Suppressor macrophage (primary cell): ENCODE measurements around the gene TNFSF10.
"Not testable (repeated sequence)": the region's sequence is repeated elsewhere in the genome, so short reads cannot be mapped to it uniquely, and the experiment has no call there.

Experiments
- DNase-seq, 4 experiments: peaks; one replicate each; pipeline ENCODE4 v3.0.0-alpha.2; 2020 to 2022
- total RNA-seq, 17 experiments: gene quantifications; one replicate each; lab custom pipeline; 2026; ENCODE audit warnings: mixed read lengths in 6 of 17, inconsistent platforms in 3 of 17; lab: John Stamatoyannopoulos, UW

TNFSF10 gene
- total RNA-seq, result 3.4 to 415 (median 9.3) reads per million in 17 experiments

DNA sequence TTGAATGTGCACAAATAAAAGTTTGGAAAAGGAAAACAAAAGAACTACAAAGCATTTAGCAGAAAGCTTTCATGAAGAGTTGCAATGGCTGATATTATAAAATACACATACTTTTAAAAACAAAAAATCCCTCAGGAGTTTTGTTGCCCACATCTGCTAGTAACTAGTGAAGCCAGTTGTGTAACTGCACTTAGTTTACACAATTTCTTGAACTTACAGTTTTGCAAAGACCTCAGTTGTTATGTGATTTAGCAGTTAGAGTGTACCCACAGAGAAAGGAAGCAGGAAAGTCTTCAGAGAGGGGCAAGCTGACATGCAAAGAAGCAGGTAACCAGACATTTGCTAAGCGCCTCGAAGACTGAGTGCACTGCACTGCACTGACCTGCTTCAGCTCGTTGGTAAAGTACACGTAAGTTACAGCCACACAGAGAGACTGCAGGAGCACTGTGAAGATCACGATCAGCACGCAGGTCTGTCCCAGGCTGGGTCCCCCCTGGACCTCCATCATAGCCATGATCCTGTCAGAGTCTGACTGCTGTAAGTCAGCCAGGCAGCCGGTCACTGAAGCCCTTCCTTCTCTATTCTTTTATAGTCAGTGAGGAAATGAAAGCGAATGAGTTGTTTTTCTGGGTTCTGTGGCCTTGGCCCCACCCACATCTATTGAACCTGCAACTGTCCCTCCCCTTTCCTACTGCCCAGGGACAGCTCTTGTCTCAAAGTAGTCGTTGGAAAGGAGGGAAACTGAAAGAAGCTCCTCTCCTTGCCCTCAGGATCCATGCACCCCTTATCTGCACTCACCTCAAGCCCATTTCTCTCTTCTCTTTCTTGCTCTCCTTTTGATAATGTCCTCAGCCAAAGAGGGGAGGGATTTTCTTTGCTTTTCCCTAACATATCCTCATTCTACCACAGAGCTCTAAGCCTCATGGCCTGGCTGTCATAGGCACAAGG is at the start of gene TNFSF10:
Gene TNFSF10 (minus strand): TSS at position 560 of the 948 bp plus-strand sequence. CDS start 46 bp downstream, at position 514.
- DNase-seq, result peak; percentile 74 to 86 (median 82)

DNA sequence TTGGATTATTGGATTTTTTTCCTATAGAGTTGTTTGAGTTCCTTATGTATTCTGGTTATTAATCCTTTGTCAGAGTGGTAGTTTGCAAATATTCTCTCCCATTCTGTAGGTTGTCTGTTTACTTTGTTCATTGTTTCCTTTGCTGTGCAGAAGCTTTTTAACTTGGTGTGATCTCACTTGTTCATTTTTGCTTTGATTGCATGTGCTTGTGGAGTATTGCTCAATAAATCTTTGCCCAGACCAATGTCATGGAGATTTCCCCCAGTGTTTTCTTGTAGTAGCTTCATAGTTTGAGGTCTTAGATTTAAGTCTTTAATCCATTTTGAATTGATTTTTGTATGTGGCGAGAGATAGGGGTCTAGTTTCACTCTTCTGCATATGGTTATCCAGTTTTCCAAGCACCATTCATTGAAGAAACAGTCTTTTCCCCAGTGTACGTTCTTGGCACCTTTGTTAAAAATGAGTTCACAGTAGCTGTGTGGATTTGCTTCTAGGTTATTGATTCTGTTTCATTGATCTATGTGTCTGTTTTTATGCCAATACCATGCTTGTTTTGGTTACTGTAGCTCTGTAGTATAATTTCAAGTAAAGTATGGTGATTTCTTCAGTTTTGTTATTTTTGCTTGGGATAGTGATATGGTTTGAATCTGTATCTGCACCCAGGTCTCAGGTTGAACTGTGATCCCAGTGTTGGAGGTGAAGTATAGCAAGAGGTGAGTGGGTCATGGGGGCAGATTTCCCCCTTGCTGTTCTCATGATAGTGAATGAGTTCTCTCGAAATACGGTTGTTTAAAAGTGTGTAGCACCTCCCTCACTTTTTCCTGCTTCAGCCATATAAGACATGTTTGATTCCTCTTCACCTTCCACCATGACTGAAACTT is 46.1 kb upstream of the TNFSF10 start:
- peak in 3 of 4 experiments; percentile 32 to 68 (median 66) for DNase-seq

DNA sequence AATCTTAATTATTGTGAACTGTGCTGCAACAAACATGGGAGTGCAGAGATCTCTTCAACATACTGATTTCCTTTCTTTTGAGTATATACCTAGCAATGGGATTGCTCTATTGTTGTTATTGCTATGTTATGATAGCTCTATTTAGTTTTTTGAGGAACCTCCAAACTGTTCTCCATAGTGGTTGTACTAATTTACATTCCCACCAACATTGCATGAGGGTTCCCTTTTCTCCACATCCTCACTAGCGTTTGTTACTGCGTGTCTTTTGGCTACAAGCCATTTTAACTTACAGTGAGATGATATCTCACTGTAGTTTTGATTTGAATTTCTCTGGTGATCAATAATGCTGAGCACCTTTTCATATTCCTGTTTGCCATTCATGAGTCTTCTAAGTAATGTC is 45.5 kb upstream of the TNFSF10 start:
- peak; percentile 56 to 88 (median 71) for DNase-seq

DNA sequence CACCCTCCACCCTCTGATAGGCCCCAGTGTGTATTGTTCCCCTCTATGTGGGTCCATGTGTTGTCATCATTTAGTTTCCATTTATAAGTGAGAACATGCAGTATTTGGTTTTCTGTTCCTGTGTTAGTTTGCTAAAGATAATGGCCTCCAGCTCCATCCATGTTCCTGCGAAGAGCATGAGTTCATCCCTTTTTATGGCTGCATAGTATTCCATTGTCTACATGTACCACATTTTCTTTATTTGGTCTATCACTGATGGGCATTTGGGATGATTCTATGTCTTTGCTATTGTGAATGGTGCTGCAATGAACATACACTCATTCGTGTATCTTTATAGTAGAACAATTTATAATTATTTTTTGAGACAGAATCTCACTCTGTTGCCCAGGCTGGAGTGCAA is 43.6 kb upstream of the TNFSF10 start:
- DNase-seq, result not testable (repeated sequence)

DNA sequence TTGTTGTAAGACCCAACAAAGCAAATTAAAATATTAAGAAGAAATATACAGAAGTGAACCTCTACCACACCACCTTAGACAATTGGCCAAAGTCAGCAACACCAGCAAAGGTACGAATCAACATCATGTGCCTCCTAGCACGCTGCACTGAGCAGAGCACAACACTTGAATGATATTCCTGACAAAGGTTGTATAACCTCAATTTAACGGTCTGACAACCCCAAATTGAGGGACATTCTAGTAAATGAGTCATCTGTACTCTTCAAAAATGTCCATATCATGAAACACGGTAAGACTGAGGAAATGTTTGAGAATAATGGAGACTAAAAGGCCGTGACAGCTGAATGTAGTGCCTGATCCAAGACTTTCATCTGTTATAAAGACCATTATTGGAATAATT is 41.3 kb upstream of the TNFSF10 start:
- DNase-seq, result no peak

DNA sequence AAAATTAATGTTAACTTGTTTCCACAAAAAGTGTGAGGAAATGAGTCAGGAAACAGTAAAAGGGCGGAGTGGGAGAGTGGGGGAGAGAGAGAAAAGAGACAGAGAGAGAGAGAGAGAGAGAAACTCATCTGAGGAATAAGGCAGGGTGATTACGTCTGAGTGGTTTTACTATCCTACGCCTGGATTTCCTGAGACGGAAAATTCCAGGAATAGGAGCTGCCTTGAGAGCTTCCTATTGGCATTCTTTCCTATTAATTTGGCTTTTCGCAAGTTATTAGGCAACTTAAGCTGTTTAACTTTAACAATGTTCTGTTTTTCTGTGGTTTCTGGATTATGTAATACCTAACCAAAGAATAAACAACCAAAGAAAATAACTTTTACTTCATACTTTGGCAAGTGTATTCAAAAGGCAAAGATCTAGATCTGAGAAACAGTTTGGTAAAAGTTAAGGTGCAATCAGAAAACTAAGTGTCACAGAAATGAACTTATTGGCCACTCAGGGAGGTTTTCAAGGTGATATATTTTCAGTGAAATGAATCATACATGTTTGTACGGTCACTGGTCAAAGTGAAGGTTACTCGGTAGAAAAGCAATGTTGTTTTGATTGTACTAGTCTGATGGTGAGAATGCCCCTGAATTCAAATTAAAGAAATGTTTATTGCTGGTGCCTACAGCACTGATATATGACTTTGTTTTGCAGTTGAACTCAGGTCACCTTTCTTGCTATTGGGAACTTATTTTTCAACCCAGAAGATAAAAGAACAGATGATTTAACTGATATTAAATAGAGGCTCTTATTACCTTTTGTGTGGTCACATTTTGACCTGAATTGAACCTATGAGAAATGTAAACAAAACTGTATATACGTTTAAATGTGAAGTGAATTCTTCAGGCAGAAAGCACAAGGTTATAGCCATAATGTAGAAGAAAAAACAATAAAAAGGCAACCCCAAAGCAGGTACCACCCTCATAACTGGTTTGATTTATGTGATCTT is 39.9 kb upstream of the TNFSF10 start:
- peak; percentile 24 to 69 (median 54) for DNase-seq

DNA sequence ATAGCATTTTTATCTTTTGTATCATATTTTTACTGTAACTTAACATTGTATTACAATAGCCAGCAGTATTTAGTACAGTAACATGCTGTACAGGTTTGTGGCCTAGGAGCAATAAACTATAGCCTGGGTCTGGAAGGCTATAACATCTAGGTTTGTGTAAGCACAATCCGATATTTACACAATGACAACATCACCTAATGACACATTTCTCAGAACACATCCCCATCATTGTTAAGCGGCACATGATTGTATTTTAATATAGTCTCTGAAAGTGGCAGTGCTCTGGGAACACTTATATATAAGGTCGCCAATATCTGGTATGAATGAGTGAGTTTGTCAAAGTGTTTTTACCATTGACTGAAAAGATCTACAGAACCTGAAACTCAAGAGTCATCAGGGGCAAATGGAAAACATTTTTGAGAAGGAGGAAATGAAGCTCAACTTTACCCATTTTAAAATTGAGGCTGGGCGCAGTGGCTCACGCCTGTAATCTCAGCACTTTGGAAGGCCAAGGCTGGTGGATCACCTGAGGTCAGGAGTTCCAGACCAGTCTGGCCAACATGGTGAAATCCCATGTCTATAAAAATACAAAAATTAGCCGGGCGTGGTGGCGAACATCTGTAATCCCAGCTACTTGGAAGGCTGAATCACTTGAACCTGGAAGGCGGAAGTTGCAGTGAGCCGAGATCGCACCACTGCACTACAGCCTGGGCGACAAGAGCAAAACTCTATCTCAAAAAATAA is 38.8 kb upstream of the TNFSF10 start:
- peak in 3 of 4 experiments; percentile 15 to 26 (median 22) for DNase-seq

DNA sequence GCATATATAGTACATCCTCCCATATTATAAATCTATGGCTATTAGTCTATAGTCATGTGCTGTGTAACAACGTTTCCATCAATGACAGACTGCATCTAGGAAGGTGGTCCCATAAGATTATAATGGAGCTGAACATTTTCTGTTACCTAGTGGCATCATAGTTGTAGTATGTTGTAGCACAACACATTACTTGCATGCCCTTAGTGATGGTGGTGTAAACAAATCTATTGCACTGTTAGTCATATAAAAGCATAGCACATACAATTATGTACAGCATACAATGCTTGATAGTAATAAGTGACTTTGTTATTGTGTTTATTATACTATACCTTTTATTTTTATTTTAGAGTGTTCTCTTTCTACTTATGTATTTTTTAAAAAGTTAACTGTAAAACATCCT is 37.4 kb upstream of the TNFSF10 start:
- DNase-seq, result no peak

DNA sequence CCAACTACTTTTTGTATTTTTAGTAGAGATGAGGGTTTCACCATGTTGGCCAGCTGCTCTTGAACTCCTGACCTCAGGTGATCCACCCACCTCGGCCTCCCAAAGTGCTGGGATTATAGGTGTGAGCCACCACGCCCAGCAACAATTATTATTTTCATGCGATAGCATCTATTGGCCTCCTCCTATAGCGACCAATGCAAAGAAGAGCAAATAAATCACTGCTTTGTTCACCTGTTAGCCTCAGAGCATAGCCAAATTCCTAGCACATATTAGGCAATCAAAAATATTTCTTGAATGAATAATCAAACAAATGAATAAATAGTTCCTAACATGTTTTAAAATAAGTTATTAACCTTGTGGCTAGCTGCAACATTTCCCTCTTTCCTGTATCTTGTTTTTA is 36.8 kb upstream of the TNFSF10 start:
- no peak for DNase-seq

DNA sequence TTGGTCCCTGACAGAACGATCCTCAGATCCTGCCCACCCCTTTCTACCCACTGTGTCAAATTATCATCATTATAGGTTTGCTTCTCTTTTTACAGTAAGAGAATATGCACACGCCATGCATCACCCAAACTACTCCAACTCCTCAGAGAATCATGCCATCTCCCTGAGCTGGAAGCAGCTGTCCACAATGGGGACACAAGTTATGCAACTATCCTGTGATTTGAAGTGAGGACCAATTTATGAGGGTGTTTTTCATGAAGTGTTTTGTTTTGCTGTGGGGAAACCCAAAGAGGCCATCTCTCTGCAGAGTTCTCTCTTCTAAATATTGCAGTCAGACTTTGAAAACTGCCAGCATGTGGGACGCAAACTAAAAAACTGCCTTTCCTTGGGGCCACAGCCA is 35.8 kb upstream of the TNFSF10 start:
- peak; percentile 70 to 89 (median 78) for DNase-seq

DNA sequence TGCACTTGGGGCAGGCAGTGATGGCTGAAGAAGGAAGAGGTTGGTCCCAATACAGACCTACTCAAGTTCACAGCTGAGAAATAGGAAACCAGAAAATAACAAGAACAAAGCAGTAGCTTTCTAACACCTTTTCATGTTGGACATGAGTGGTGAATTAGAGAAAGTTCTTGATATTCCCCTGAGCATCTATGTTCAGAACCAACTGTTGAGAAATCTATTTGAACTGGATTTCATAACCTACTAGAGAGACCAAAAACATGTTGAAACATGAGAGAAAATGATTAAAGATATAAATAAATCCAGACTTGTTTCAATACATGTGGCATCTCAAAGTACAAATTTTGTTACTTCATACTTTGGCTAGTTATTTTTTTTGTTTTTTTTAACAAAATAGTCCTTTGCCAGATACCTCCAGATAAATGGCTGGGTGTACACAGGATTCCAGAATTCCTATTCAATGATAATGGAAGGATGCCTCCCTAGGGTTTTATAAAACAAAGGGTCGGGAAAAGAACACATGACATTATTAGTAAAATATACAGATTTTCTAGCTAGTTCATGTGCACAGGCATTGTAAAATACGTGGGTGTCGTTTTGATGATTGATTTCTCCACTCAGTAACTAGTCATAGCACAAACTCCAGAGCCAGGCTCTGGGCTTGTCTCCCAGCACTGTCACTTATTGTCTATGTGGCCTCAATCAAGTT is 34.4 kb upstream of the TNFSF10 start:
- DNase-seq, result peak in 1 of 4 experiments; percentile 35

DNA sequence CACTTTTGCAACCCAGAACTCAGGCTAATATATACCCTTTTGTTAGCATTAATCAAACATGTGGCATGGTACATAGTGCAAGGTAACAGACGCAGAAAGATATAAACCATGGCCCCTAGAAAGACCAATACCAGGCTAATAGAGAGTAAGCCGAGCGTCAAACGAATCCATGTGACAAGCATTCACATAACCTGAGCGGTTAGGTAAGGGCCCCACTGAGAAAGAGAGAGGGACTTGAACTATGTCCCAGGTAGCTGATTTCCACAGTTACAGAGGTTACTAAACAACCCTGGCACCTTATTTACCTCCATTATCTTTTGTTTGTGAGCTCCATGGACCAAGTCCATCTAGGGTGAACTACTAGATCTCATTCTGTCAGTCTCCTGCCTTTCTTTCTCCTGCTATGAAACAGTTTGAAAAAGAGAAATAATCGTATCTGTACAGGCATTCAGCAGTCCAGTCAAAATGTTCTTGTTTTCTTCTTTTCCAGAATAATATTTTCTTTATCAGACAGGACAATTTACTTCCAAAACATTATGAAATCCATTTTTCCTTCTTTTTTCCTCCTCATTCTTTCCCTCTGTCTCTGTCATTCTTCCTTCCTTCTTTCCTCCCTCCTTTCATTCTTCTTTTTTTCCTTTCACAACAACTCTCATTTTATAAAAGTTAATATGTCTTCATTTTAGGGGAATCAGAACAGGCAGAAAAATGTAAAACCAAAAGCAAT is 30.5 kb upstream of the TNFSF10 start:
- DNase-seq, result no peak

DNA sequence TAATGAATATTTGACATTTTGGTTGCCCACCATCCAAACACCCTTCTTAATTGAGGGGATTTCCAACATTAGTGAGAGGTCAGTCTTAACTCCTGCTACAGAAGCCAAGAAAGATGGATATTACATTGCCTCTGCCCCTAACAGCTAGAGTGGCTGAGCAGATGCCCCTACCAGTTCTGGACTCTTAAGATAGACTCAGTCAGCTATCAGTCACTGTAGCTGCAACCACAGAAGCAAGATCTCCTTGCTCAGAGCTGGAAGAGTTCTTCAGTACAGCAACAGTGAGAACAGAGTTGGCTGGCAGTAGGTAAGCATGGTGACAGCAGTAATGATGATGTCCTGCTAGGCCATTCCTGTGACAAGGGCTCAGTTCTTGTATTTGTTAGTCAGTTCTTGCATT is 29.4 kb upstream of the TNFSF10 start:
- no peak for DNase-seq

DNA sequence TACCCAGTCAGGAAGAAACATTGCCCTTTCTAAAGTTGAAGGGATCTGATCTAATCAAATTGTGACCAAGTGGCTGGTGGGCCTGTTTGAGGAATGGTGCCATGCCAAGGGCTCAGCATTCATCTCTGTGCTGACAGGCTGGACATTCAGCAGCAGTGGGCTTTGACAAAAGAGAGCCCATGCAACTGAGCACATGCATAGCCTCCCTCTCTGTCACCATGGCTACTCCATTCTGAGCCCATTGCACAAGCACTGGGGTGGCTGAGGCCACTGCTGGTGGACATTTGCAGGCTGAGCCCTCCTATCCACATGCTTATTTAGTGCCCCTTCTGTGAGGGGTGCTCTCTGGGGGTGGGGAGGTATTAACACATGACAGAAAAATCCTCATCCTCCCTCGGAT is 28.6 kb upstream of the TNFSF10 start:
- no peak for DNase-seq

DNA sequence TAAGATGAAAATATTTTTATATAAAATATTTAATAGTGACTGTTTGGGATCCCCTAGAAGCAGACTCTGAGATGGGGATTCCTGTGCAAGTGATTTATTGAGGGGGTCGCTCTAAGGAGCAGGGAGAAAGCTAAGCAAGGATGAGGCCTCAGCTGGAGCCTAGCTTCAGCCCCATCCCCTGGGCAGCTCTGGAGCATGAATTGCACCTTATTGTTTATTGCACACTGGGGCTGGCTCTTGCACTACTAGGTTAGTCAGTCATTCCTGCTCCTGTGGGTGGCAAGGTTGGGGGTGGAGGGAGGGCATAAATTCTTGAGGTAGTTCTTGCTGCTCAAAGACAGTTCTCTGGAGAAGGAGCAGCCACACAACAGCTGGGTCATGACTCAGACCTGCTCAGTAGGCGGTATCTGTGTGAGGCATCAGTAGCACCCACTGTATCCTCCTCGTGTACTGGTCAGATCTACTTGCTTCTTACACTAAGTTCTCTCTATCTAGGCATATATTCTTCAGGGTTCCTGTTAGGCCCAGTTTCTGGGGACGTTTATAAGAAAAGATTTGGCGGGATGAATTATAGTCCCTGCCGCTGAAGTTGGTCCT is 27.2 kb upstream of the TNFSF10 start:
- peak; percentile 80 to 94 (median 86) for DNase-seq

DNA sequence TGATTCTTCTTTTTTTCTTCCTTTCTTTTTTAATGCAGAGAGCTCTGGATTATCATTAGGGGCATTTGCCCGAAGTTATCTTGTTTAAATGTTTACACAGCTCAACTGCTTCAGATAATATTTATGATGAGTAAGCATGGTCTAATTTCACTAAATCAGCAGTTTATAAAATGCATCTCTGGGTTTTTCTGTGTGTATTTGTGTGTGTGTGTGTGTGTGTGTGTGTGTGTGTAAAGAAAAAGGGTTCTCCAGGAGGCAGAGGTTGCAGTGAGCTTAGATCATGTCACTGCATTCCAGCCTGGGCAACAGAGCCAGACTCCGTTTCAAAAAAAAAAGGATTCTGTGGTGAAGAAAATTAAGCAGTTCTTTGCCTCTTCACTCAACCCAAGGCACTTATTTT is 25.9 kb upstream of the TNFSF10 start:
- no peak for DNase-seq

DNA sequence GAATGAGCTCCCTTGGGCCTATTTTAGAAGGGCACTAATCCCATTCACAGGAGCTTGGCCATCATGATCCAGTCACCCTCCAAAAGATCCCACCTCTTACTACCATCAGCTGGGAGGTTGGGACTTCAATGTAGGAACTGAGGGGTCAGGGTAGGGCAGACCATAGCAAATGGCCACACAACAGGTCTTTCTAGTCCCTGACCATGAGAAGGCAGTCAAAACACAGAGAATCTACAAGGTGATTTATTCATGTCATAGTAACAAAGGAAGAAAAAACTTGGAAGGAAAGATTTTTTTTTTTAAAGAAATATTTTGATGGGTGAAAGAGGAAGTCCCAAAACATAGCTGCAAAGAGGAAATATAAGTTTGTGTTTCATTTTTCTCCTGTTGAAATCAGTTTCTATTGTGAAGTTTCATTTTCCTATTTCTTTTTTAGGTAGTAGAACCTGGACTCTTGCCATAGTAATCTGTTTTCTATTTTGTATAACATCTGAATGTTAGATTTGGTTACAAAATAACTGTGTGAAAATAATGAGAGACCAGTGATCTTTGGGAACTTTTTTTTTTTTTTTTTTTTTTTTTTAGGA is 23.5 kb upstream of the TNFSF10 start:
- DNase-seq, result peak in 2 of 4 experiments; percentile 69 to 71

DNA sequence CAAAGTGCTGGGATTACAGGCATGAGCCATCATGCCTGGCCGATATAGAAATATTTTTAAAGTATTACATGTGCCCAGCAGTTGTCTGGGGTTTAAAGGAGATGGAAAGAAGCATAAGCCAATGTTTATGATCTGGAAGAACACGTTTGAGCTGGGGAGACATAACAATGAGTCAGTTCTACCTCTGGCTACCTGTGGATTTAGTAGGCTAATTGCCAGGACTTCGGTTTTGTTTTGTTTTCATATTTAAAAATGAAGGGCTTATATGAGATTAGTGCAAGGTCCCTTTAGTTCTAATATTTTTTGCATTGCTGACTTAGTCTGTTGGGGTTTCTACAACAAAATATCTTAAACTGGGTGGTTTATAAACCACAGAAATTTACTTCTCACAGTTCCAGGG is 22.9 kb upstream of the TNFSF10 start:
- DNase-seq, result no peak

DNA sequence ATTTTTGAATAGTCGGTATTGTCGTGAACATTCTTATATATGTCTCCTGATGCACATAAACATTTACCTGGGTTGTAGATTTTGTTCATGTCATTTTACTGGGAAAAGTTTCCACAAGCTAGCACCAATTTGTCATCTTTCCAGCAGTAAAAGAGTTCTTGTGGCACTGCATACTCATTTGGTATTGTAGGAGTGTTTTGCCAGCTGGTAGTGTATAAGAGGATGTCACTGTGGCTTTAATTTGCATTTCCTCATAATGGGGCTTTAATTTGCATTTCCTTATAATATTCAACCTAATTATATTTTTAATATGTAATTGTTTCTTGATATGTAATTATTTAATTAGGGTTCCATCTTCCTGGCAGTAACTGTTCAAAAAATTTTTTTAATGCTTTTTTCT is 21.2 kb upstream of the TNFSF10 start:
- no peak for DNase-seq
